Right kidney (tissue), 1 donor: Measurements from ENCODE around the gene JAKMIP1.
"Not testable (repeated sequence)": the region's sequence is repeated elsewhere in the genome, so short reads cannot be mapped to it uniquely, and the experiment has no call there.

ENCODE experiments used
- DNase-seq: peaks from one replicate; pipeline ENCODE4 v3.0.0-alpha.2; 2016

Gene JAKMIP1

GRCh38 chr4:6008766-6009385 is 191.5 kb downstream of the JAKMIP1 start:
- DNase-seq: no peak

- DNase-seq: no peak
These were observed 192.2 kb downstream of the JAKMIP1 start for GRCh38 chr4:6008092-6008551.

- no peak for DNase-seq
These were observed 195.2 kb downstream of the JAKMIP1 start for GRCh38 chr4:6005175-6005574.

- not testable (repeated sequence) for DNase-seq
These were observed 196.9 kb downstream of the JAKMIP1 start for GRCh38 chr4:6003485-6003884.

GRCh38 chr4:6002926-6003325 is 197.4 kb downstream of the JAKMIP1 start:
- DNase-seq: no peak

DNA sequence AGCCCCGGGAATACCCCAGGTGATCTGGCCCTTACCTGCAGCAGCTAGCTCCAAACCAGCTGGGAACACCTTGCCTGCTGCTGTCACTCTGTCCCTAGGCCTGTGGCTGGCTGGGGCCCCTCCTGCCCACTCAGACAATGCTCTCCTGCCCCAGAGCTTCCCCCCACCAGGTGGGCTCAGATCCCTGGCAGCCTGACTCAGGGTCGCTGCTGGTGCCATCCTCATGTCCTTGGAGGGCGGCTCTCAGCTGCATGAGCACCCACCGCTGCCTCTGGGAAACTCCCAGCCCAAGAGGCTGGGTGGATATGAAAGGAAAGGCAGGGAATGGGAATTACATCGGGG is 197.9 kb downstream of the JAKMIP1 start:
- no peak for DNase-seq

- no peak for DNase-seq
These were observed 198.5 kb downstream of the JAKMIP1 start for GRCh38 chr4:6001680-6002491.

DNA sequence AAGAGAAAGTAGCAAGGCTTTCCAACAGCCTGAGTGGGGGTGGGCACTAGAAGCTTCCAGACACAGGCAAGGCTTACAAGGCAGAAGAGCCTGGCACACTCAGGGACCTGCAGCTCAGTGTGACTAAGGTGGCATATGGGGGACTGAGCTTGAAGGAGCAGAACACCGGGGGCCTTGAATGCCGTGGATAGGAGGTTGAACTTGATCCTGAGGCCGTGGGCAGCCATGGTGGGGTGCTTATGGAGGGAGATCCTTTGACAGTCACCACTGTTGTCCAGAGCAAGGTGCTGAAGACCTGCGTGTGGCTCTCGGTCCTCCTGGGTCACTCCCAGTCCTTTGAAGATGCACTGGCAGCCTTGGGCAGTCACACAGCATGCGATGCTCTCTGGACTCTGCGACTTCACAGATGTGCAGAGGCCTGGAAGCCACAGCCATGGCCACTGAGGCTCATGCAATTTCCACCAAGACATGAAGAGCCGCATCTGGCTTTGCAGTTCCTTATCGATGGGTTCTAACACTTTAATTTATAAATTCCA is 200.5 kb downstream of the JAKMIP1 start:
- no peak for DNase-seq

- DNase-seq: no peak
These were observed 201.0 kb downstream of the JAKMIP1 start for GRCh38 chr4:5999356-5999755.

DNA sequence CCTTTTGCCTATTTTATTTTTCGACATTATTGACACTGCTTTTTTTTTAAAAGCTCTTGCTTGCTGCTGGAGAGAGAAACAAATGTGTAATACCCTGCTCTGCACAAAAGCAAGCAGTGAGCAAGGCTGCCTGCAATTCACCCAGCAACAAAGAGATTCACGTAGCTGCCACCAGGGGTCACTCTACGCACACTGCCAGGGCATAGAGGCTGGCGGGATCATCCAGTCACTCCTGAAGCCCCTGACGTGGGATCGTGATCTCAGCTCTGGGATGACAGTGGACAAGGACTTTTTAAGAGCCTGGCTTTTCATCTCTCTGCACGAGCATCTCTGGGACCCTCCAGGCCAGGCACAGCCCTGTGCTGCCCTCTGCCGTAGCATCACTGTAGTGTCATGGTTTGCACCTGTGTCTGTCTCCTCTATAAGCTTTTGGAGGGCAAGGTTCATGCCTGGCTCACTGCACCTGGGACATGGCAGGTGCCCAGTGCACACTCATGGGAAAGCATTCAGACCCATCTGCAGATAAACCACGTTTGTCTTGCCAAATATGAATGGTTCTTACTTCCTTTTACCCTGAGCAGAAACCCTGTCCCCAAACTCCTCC is 201.9 kb downstream of the JAKMIP1 start:
- DNase-seq: peak; percentile 49

- DNase-seq: no peak
These were observed 203.7 kb downstream of the JAKMIP1 start for GRCh38 chr4:5996641-5997040.

DNA sequence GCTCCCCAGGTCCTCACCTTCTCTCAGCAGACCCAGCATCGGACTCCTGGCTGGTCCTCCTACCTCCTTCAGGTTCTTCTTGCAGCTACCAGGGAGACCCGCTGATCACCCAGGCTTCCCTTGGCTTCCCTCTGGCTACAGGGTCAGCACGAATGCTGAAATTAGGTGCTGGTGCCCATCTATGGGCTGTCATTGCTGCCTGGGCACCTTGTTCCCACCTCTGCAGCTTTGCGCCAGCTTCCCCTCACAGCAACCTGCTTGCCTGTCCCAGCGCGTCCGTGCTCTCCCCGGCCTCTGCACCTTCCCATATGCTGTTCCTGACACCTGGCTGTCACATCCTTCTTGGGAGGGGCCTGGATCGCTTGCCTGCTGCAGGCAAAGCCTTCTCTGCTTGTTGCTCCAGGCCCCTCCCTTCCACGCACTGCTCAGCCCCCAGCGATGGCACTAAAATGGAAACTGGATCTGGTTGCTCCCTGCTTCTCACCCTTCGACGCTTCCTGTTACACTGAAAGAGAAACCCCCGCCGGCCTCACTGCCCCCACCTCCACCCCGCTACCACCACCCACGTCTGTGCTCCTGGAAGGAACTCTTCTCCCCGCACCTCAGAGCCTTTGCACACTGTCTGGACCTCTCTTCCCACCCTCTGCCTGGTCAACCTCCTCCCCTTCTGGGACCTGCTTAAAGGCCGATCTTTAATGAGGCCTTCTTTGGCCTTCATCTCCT is 204.3 kb downstream of the JAKMIP1 start:
- no peak for DNase-seq

DNA sequence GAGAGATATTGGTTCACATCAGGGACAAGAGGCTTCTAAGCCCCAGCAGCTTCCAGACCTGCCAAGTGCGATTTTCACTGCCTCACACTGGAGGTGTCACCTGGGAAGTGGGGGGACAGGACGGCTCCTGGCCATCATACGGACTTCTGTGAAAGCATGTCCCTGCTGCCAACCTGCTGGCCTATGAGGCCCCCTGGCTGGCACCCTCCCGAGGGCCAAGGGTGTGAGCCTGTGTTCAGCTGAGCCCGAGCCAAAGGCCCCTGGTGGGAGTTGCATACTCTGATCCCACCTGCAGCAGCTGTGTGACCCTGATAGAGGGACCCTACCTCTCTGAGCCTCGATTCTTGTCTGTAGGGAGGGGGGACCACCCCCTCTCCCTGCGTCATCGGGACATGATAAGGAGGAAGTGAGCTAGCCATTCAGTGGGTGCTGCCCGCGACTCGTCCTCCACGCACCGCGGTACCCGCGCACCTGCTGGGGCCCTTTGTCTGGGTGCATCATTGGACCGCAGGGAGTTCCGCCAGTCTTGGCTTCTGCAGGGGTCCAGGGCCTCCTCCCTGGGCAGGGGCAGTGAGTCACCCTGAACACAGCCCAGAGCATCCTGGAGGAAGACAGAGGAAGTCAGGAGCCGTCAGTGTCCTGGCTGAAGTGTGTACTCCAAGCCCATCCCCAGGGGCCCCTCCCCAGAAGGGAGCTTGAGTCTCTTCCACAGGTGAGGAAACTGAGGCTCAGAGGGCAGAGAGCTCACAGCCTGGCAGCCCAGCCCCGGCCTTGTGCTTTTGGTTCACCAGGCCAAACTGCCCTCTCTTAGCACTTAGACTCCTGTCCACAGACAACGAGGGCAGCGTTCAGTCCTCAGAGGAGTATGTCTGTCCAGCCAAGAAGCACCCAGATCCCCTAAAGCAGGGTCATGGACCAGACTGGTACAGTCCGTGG is 206.2 kb downstream of the JAKMIP1 start:
- DNase-seq: no peak

DNA sequence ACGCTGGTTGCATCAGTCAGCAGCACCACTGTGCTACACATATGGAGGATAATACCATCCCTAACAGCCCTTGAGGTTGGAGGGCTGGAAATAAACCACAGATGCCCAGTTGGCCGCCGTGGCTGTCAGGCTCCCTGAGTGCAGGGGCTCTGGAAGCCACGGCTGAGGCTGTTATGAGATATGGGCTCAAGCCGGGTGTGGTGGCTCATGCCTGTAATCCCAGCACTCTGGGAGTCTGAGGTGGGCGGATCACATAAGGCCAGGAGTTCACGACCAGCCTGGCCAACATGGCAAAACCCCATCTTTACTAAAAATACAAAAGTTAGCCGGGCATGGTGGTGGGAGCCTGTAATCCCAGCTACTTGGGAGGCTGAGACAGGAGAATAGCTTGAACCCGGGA is 207.0 kb downstream of the JAKMIP1 start:
- not testable (repeated sequence) for DNase-seq

GRCh38 chr4:5992828-5993321 is 207.5 kb downstream of the JAKMIP1 start:
- no peak for DNase-seq

DNA sequence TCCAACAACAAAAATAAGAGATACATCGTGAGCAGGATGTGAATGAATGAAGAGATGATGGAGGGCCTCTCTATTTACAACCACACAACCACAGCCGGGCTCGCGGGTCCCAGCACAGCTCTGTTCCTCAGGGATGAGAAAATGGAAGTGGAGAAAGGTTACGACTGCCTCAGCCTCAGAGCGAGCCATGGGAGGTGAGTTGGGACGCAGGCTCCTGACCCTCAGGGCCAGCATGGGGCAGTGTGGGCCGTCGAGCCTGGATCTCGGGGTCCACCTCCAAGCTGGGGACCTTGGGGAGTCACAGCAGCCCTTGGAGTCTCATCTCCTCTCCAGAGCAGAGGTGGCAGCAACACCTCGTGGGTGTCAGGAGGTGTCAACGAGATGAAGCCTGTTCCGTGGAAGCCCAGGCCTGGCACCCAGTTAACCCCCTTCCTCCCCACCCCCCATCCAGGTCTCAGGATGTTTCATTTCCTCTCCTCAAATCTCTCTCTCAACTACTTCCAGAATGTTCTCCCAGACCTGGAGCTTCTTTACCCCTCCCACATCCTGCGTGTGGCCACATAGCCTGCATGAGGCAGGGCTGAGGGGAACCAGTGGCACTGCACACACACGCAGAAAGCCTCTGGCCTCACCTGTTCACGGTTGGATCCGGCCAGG is 208.1 kb downstream of the JAKMIP1 start:
- no peak for DNase-seq

- no peak for DNase-seq
These were observed 208.9 kb downstream of the JAKMIP1 start for GRCh38 chr4:5991405-5991804.

DNA sequence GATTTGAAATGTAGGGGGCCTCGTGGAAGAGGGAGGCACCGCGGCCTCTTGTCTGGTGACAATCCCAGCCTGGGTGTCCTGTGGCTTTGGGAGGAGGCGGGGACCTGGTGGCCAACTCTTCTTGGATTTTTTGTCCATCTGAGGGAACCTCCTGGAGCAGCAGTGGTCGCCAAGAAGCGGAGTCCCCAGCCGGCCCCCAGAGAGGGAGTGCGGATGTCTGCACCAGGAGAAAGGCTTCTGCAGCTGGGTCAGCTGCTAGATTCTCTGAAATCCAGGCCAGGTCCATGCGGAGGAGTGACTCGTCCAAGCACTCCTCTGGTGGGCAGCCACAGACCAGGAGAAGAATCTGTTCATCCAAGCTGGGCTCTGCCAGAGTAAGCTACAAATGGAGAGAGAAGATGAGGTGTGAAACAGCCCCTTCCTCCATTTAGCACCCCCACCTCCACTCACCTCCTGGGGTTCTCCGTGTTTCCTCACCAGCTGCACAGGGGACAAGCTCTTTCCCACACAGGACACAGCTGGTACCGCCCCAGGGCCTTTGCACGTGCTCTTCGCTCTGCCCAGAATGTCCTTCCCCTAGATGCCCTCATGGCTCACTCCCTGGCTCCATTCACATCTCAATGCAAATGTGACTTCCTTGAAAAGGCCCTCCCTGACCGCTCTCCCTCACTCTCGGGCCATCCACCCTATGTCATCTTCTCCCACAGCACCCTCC is 209.7 kb downstream of the JAKMIP1 start:
- no peak for DNase-seq

GRCh38 chr4:5989236-5990225 is 210.8 kb downstream of the JAKMIP1 start:
- DNase-seq: no peak
